Stimulated activated CD8-positive, alpha-beta memory T cell treated with anti-CD3 and anti-CD28 coated beads, Interleukin-7, amount 100 ng/mL, for 24 hours (primary cell): ENCODE data around the gene PRAMEF33.
"Not testable (repeated sequence)": the region's sequence is repeated elsewhere in the genome, so short reads cannot be mapped to it uniquely, and the experiment has no call there.

ENCODE experiments used
- DNase-seq: peaks from one replicate; pipeline ENCODE4 v3.0.0-alpha.2; 2020; ENCODE audit warnings: low read depth

The PRAMEF33 gene, protein sequence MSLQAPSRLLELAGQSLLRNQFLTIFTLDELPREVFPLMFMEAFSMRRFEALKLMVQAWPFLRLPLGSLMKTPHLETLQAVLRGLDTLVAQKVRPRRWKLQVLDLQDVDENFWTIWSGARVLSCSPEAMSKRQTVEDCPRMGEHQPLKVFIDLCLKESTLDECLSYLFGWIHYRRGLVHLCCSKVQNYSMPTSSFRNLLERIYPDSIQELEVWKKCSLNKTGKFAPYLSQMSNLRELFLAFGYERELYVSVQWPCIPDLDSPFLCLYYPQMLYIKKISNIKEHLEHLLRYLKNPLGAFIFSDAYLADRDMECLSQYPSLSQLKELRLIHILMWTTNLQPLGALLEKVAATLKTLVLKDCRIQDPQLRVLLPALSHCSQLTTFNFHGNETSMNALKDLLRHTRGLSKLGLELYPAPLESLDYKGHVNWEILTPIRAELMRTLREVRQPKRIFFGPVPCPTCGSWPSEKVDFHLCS

DNA sequence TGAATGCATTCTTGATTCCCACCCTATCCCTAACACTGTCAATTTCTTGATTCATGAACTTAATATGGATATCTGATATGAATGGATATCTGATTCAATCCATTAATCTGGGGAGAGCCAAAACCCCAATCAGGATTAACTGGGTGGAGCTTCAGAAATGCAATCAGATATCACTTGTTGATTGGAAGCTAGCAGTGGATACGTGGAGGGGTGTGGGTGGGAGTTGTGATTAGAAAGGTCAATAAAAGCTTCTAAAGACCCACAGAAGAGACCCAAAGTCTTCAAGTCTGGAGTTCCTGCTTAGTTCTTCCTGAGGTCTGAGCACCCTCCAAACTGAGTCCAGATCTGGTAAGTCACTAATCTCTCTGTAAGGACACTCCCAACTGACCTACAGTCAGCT, at the start of gene PRAMEF33:
Gene PRAMEF33 (plus strand): TSS at position 301 of the 400 bp plus-strand sequence. CDS start 2,416 bp downstream, outside the sequence.
- DNase-seq: not testable (repeated sequence)

DNA sequence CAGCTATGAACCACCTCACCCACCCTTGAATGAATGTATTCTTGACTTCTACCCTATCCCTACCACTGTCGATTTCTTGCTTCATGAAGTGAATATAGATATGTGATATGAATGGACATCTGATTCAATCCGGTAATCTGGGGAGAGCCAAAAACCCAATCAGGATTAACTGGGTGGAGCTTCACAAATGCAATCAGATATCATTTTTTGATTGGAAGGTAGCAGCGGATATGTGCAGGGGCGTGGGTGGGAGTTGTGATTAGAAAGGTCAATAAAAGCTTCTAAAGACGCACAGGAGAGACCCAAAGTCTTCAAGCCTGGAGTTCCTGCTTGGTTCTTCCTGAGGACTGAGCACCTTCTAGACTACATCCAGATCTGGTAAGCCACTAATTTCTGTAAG, 49.4 kb upstream of the PRAMEF33 start, which contains the start of gene PRAMEF5:
Gene PRAMEF5 (plus strand): TSS at position 301 of the 400 bp plus-strand sequence. CDS start 5,071 bp downstream, outside the sequence.
- not testable (repeated sequence) for DNase-seq

DNA sequence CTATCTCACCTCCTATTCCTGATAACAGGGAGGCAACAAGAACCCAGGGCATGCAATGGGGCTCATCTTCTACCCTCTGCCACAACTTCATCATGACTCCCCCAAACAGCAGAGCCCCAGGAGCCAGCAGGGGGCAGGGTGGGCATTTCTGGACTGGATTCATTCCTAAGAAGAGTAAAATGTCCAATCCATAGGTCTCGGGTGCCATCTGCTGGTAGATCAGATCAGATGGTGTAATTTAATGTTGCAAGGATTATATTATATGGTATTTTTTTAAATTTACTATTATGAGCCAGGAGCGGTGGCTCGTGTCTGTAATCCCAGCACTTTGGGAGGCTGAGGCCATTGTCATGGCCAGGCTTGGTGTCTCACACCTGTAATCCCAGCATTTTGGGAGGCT, 38.2 kb upstream of the PRAMEF33 start:
- not testable (repeated sequence) for DNase-seq

DNA sequence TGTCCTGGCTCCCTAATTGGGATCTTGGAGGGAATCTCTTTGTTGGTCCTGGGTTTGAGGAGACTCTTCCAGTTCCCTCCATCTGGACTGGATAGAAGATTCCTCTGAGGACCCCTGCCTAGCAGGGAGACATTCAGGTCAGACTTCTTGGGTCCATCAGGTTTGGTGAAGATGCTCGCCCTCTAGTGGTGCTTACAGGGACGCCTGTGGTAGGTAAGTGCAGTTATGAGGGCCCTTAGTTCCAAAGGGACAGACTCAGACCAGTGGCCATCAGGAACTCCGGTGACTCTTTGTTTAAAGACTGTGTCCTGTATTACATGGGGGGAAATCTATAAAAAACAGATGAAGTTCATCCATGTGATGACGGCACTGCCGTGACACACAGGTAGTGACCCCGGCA, 26.3 kb upstream of the PRAMEF33 start:
- not testable (repeated sequence) for DNase-seq

DNA sequence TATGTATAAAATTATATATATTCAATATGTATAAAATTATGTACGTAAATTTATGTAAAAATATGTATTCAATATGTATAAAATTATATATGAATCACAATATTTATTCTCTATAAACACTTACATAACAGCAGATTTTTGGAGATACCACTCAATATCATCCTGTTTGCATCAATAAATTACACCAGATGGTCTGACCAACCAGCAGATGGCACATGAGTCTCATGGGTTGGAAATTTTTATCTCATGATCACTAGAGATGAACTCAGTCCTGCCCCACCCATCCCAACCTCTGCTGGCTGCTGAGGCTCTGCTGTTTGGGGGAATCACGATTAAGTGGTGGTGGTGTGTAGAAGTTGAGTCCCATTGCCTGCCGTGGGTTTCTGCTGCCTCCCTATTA, 23.7 kb upstream of the PRAMEF33 start:
- DNase-seq: not testable (repeated sequence)

DNA sequence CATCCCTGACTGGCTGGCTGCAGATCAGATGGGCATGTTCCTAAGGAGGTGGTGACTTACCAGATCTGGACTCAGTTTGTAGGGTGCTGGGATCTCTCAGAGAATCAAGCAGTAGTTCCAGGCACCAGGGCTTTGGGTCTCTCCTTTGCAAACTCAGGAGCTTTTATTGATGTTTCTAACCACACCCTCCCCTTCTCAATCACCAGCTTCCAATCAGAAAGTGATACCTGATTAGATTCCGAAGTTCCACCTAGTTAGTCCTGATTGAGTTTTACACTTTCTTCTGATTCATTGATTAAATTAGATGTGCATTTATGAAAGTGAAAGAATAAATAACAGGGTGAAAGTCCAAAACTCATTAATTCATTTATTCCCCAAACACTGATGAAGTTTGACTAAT, 18.3 kb upstream of the PRAMEF33 start, which contains the start of gene PRAMEF8:
Gene PRAMEF8 (minus strand): TSS at position 101 of the 400 bp plus-strand sequence. CDS start 1,046 bp downstream, outside the sequence.
- not testable (repeated sequence) for DNase-seq

DNA sequence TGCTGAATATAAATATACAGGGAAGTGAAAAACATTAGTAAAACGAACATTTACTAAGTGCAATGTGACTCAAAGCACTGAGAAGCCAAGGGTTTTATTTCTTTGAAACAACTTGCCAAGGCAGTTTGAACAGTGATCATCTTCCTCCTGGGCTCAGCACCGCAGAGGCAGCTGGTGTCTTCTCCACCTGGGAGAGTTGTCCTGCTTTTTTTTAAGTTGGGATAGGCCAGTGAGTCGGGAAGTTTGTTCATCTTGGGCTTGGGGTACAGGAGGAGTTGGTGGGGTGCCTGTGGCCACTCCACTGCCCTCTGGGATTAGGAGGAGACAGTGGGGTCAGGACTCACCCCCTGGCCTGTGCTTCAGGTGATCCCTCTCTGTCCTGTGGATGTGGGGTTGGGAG, 14.3 kb upstream of the PRAMEF33 start:
- DNase-seq: not testable (repeated sequence)

DNA sequence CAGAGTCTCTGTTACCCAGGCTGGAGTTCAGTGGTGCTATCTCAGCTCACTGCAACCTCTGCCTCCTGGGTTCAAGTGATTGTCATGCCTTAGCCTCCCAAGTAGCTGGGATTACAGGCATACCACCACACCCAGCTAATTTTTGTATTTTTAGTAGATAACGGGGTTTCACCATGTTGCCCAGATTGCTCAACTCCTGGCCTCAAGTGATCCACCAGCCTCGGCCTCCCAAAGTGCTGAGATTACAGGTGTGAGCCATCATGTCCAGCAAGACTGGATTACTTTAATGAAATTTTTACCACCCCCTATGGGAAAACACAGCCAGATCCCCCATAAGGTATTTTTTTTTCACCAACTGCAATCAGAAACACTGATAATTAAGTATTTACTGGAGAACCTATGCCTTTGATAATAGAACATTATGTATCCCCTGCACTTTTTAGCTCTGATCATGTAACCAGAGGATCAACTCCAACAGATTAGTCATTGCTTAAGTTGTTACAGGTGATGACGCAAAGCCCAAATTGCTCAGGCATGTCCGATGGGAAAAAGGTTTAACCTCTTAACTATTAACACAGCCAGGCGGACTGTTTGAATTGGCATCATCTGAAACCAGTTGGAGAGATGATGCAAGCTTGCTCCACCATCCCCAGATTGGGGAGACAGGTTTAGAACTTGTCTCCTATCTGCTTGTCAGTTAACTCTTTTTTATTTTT, 6.0 kb upstream of the PRAMEF33 start:
- not testable (repeated sequence) for DNase-seq

DNA sequence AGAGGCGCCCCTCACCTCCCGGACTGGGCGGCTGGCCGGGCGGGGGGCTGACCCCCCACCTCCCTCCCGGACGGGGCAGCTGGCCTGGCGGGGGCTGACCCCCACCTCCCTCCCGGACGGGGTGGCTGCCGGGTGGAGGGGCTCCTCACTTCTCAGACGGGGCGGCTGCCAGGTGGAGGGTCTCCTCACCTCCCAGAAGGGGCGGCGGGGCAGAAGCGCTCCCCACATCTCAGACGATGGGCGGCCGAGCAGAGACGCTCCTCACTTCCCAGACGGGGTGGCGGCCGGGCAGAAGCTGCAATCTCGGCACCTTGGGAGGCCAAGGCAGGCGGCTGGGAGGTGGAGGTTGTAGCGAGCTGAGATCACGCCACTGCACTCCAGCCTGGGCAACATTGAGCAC, 4.6 kb upstream of the PRAMEF33 start:
- DNase-seq: not testable (repeated sequence)

DNA sequence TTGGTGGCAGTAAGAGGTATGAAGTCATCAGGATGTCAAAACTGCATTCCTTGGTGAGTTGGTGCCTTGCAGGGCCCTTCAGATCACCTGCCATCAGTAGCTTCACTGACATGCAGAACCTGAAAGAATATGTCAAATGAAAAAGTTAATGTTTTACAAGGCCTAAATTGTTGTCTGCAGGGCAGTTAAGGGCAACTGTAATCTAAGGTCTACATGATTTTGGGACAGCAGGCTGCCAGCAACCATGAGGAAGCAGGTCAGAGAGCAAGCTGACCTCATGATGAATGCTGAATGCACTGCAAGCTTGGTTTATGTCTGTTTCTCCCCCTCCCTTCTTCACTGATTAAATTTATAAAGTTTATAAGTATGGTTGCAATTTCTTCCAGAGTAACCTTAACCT, 1.1 kb upstream of the PRAMEF33 start:
- not testable (repeated sequence) for DNase-seq

DNA sequence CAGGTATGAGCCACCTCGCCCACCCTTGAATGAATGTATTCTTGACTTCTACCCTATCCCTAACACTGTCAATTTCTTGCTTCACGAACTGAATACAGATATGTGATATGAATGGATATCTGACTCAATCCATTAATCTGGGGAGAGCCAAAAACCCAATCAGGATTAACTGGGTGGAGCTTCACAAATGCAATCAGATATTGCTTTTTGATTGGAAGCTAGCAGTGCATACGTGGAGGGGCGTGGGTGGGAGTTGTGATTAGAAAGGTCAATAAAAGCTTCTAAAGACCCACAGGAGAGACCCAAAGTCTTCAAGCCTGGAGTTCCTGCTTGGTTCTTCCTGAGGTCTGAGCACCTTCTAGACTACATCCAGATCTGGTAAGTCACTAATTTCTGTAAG, 11.9 kb downstream of the PRAMEF33 start, which contains the start of gene PRAMEF15:
Gene PRAMEF15 (plus strand): TSS at position 301 of the 400 bp plus-strand sequence. CDS start 2,827 bp downstream, outside the sequence.
- DNase-seq: not testable (repeated sequence)

DNA sequence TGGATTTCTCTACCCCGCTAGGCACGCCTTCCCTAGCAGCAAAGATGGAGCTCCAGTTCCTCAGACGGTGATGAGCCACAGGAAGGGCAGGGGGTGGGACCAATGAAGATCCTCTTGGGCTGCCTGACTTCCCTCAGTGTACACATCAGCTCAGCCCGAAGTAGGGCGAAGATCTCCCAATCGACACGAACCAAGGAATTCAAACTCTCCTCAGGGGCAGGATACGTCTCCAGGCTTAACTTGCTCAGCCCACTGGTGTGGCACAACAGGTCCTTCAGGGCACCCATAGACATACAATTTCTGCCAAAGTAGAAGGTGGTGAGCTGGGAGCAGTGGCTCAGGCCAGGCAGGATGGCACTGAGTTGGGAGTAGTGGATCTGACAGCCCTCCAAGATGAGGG, 39.2 kb downstream of the PRAMEF33 start:
- DNase-seq: not testable (repeated sequence)

DNA sequence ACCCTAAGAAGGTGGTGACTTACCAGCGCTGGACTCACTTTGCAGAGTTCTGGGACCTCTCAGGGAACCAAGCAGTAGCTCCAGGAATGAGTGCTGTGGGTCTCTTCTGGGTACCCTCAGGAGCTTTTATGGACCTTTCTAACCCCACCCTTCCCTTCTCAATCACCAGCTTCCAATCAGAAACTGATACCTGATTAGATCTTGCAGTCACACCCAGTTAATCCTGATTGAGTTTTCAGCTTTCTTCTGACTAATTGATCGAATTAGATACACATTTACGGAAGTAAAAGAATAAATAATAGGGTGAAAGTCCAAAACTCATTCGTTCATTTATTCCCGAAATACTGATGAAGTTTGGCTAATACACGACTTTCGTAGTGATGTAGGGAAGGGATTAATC, 43.7 kb downstream of the PRAMEF33 start, which contains the start of gene PRAMEF14:
Gene PRAMEF14 (minus strand): TSS at position 101 of the 400 bp plus-strand sequence. CDS start 1,820 bp downstream, outside the sequence.
- DNase-seq: not testable (repeated sequence)

DNA sequence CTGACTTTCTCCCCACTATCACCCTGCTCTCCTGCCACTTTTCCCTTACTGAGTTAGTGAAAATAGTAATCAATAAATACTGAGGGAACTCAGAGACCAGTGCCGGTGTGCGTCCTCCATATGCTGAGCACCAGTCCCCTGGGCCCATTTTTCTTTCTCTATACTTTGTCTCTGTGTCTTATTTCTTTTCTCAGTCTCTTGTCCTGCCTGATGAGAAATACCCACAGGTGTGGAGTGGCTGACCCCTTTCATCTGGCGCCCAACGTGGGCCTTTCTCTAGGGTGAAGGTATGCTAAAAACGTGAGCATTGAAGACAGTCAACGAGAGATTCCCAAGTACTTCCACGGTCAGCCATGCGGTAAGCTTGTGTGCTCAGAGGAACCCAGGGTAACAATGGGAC, 50.1 kb downstream of the PRAMEF33 start:
- not testable (repeated sequence) for DNase-seq

DNA sequence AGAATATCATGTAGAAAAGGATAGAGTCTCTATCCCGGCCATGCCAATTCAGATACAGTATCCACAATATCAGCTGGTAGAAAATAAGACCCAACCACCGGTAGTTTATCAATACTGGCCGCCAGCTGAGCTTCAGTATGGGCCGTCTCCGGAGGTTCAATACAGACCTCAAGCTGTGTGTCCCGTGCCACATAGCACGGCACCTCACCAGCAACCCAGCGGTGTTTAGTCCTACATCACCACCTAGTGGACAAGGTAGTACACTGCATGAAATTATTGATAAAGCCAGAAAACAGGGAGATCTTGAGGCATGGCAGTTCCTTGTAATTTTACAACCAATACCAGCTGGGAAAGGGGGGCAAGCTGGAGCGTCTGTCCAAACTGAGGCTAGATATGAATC, 51.1 kb downstream of the PRAMEF33 start:
- not testable (repeated sequence) for DNase-seq

DNA sequence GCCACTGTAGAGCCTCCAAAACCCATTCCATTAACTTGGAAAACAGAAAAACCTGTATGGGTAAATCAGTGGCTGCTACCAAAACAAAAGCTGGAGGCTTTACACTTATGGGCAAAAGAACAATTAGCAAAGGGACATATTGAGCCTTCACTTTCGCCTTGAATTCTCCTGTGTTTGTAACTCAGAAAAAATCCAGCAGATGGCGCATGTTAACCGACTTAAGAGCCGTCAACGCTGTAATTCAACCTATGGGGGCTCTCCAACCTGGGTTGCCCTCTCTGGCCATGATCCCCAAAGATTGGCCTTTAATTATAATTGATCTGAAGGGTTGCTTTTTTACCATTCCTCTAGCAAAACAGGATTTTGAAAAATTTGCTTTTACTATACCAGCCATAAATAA, 53.4 kb downstream of the PRAMEF33 start:
- DNase-seq: not testable (repeated sequence)
